ENCODE data around the gene RAET1G.

Gene RAET1G

DNA sequence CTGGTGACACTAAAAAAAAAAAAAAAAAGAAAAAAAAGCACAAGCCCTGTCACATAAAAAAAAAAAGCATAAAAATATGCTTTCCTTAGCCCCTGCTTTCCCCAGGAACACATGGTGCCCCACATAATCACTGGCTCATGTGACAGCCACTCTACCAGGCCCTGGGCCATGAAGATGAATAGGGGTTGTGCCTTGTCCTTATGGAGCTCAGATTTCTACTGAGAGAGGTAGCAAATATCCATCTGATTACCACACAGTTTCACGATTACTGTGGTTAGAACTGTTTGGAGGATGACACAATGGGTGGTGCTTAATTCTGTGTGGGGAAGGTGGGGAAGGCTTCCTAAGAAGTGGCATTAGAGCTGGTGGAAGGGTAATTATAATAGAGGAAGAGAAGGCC is 34.3 kb downstream of the RAET1G start:
- Mint-ChIP-seq H3K36me3 (no peaks in the 10 kb centered on the region), H3K27me3 (peaks cover 32% of the 10 kb centered on the region)

GRCh38 chr6:149888093-149888492 is 34.8 kb downstream of the RAET1G start:
- no peaks in the 10 kb centered on the region for H3K36me3 Mint-ChIP-seq
- peaks cover 35% of the 10 kb centered on the region for H3K27me3 Mint-ChIP-seq
- no peak overlapping the region for H3K27ac Mint-ChIP-seq
- H3K9me3 Mint-ChIP-seq: no peaks in the 10 kb centered on the region
- no peaks in the 10 kb centered on the region for H3K4me1 Mint-ChIP-seq
- no peak overlapping the region for H3K4me3 Mint-ChIP-seq
- ATAC-seq: no peak

More for the DNA sequence above, 34.3 kb downstream of the RAET1G start:
- H3K4me1 Mint-ChIP-seq: no peaks in the 10 kb centered on the region
- no peak for ATAC-seq
- H3K4me3 Mint-ChIP-seq: no peak overlapping the region
- H3K9me3 Mint-ChIP-seq: no peaks in the 10 kb centered on the region
- no peak overlapping the region for H3K27ac Mint-ChIP-seq

- ATAC-seq: no peak
- no peak overlapping the region for H3K4me3 Mint-ChIP-seq
- H3K9me3 Mint-ChIP-seq: no peaks in the 10 kb centered on the region
- no peaks in the 10 kb centered on the region for H3K4me1 Mint-ChIP-seq
- H3K27ac Mint-ChIP-seq: no peak overlapping the region
- no peaks in the 10 kb centered on the region for H3K36me3 Mint-ChIP-seq
- peaks cover 35% of the 10 kb centered on the region for H3K27me3 Mint-ChIP-seq
These were observed 35.6 kb downstream of the RAET1G start for GRCh38 chr6:149887343-149887742.

- H3K4me1 Mint-ChIP-seq: no peaks in the 10 kb centered on the region
- no peak for ATAC-seq
- no peak overlapping the region for H3K27ac Mint-ChIP-seq
These were observed 37.0 kb downstream of the RAET1G start for GRCh38 chr6:149885888-149886287.

DNA sequence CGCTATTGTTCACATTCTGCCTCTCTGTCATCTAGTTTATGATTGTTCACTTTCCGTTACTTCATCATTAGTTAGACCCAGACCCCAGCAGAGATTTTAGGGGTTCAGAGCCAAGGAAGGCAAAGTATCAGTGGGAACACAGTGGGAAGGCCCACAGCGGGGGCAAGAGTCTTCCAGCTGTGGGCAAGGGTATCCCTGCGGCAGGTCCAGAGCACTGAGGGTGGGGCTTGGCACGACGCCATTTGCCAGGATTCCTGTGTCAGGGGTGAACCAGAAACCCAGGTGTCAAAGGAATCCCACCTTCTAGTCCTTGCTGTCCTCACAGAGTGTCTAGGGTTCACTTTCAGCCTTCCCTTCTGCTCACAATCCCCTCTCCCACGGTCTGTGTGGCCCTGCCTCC is 38.3 kb downstream of the RAET1G start:
- no peaks in the 10 kb centered on the region for H3K36me3 Mint-ChIP-seq
- peaks cover 59% of the 10 kb centered on the region for H3K27me3 Mint-ChIP-seq
- no peaks in the 10 kb centered on the region for H3K4me1 Mint-ChIP-seq
- H3K9me3 Mint-ChIP-seq: peaks cover 3% of the 10 kb centered on the region
- no peak overlapping the region for H3K27ac Mint-ChIP-seq
- ATAC-seq: no peak
- H3K4me3 Mint-ChIP-seq: no peak overlapping the region

More at GRCh38 chr6:149885888-149886287, 37.0 kb downstream of the RAET1G start:
- Mint-ChIP-seq H3K36me3 (no peaks in the 10 kb centered on the region), H3K27me3 (peaks cover 48% of the 10 kb centered on the region), H3K4me3 (no peak overlapping the region), H3K9me3 (peaks cover 3% of the 10 kb centered on the region)

- peaks cover 63% of the 10 kb centered on the region for H3K27me3 Mint-ChIP-seq
- peaks cover 3% of the 10 kb centered on the region for H3K9me3 Mint-ChIP-seq
- H3K4me3 Mint-ChIP-seq: no peak overlapping the region
- H3K27ac Mint-ChIP-seq: no peak overlapping the region
- no peak for ATAC-seq
- no peaks in the 10 kb centered on the region for H3K4me1 Mint-ChIP-seq
- no peaks in the 10 kb centered on the region for H3K36me3 Mint-ChIP-seq
These were observed 38.7 kb downstream of the RAET1G start for GRCh38 chr6:149884215-149884614.

GRCh38 chr6:149881860-149882259 is 41.1 kb downstream of the RAET1G start:
- H3K27ac Mint-ChIP-seq: no peak overlapping the region
- H3K36me3 Mint-ChIP-seq: no peaks in the 10 kb centered on the region
- no peak overlapping the region for H3K4me3 Mint-ChIP-seq
- peaks cover 70% of the 10 kb centered on the region for H3K27me3 Mint-ChIP-seq
- peaks cover 3% of the 10 kb centered on the region for H3K9me3 Mint-ChIP-seq
- no peak for ATAC-seq
- H3K4me1 Mint-ChIP-seq: no peaks in the 10 kb centered on the region

DNA sequence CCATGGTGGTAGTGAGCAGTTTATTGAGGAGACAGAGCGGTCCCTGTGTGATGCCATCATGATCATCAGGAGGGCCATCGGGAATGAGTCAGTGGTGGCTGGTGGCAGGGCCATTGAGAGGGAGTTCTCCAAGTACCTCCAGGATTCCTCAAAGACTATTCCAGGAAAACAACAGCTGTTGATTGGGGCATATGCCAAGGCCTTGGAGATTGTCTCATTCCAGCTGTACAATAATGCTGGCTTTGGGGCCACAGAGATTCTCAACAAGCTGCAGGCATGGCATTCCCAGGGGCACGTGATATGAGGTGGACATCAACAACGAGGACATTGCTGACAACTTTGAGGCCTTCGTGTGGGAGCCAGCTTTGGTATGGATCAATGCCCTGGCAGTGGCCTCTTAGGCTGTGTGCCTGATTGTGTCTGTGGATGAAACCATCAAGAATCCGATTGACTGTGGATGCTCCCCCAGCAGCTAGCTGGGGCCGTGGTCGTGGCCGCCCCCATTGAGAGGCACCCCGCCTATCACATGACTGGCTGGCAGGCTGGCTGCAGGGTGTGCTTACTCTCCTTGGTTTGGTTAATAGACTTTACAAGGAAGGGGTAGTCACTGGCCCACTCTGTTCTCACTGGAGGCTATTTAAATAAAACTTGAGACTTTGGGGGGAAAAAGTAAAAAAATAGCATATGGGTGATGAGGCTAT is 41.7 kb downstream of the RAET1G start:
- ATAC-seq: no peak
- Mint-ChIP-seq H3K27me3 (peaks cover 67% of the 10 kb centered on the region), H3K4me1 (no peaks in the 10 kb centered on the region), H3K27ac (no peak overlapping the region), H3K9me3 (peaks cover 3% of the 10 kb centered on the region), H3K4me3 (no peak overlapping the region), H3K36me3 (no peaks in the 10 kb centered on the region)

GRCh38 chr6:149877659-149878058 is 45.3 kb downstream of the RAET1G start:
- Mint-ChIP-seq H3K4me1 (no peaks in the 10 kb centered on the region), H3K4me3 (no peak overlapping the region), H3K36me3 (no peaks in the 10 kb centered on the region), H3K27ac (no peak overlapping the region), H3K27me3 (peaks cover 67% of the 10 kb centered on the region), H3K9me3 (peaks cover 3% of the 10 kb centered on the region)
- ATAC-seq: no peak

- Mint-ChIP-seq H3K4me3 (no peak overlapping the region), H3K27me3 (peaks cover 57% of the 10 kb centered on the region), H3K36me3 (no peaks in the 10 kb centered on the region), H3K27ac (no peak overlapping the region), H3K4me1 (no peaks in the 10 kb centered on the region), H3K9me3 (no peaks in the 10 kb centered on the region)
- no peak for ATAC-seq
These were observed 46.5 kb downstream of the RAET1G start for GRCh38 chr6:149876241-149876933.

GRCh38 chr6:149872233-149872632 is 50.7 kb downstream of the RAET1G start:
- peaks cover 6% of the 10 kb centered on the region for H3K4me1 Mint-ChIP-seq
- no peak overlapping the region for H3K4me3 Mint-ChIP-seq
- no peak for ATAC-seq
- no peak overlapping the region for H3K27ac Mint-ChIP-seq
- no peaks in the 10 kb centered on the region for H3K9me3 Mint-ChIP-seq
- H3K27me3 Mint-ChIP-seq: peaks cover 18% of the 10 kb centered on the region
- no peaks in the 10 kb centered on the region for H3K36me3 Mint-ChIP-seq

GRCh38 chr6:149871182-149871581 is 51.7 kb downstream of the RAET1G start:
- ATAC-seq: no peak
- Mint-ChIP-seq H3K27ac (no peak overlapping the region), H3K9me3 (no peaks in the 10 kb centered on the region), H3K4me3 (no peak overlapping the region), H3K4me1 (peaks cover 6% of the 10 kb centered on the region), H3K27me3 (peaks cover 15% of the 10 kb centered on the region), H3K36me3 (no peaks in the 10 kb centered on the region)

DNA sequence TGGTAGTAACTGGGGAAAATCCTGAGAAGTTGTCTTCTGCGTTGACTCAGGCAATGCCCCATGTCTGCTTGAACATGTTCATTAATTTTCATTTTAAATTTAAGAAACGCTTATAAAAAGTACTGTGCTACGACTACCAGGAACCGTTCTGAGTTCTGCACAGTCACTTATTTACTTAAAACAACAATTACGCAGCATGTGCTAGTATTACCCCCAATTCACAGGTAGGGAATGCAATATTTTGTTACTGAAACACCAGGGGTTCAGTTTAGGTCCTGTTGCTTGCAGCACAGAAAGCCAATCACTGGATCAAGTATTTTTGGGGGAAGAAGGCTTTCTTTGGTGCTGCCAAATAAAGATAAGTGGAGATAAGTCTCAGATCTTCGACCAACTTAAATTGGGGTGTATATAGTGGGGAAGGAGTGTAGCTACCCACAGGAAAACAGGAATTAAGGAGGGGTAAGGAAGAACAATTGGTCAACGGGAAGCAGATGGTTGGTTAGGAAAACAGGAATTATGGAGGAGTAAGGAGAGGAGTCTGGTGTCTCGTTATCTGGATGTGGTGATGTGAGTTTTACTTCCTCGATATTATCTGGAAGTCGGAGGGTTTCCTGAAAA is 53.5 kb downstream of the RAET1G start:
- Mint-ChIP-seq H3K27me3 (peaks cover 10% of the 10 kb centered on the region), H3K4me3 (no peak overlapping the region), H3K4me1 (peaks cover 6% of the 10 kb centered on the region), H3K36me3 (no peaks in the 10 kb centered on the region), H3K27ac (no peak overlapping the region), H3K9me3 (no peaks in the 10 kb centered on the region)
- ATAC-seq: no peak

DNA sequence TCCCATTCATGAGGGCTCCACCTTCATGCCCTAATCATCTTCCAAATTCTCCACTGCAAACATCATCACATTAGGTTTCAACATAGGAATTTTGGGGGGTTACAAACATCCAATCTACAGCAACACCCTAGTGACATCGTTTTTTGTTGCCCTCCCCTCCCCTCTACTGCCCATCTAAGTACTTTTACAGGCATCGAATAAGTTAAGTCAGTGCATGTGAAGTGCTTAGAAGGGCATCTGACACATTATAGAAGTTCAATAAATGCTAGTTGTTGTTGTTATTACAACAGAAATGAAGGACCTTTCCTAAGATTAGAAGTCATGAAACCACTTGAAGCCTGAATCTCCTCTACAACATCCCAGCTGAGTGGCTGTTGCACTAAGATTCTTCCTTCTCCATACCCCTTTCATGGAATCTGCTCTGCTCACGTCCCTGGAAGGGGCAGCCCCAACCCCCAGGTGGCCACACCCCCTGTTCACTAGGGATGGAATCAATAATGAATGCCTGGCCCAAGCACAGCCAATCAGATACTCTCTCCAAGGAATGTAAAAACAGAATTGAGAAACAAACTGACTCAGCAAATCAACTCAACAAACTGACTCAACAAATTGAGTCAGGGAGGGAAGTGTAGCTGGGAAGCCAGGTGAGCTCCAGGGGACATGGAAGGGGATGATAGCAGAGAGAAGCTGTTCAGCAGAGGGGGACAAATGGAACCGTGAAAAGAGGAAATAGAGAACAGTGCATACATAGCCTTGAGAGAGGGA is 54.9 kb downstream of the RAET1G start:
- Mint-ChIP-seq H3K36me3 (no peaks in the 10 kb centered on the region), H3K4me1 (peaks cover 9% of the 10 kb centered on the region), H3K4me3 (no peak overlapping the region), H3K27ac (no peak overlapping the region), H3K9me3 (no peaks in the 10 kb centered on the region), H3K27me3 (no peaks in the 10 kb centered on the region)
- ATAC-seq: no peak
